HG03196 (cell line): Measurements from ENCODE around the gene ZNF426.
A peak's percentile ranks its signal among the peaks of the same experiment; 100 is the strongest.
"Not testable (repeated sequence)": the region's sequence is repeated elsewhere in the genome, so short reads cannot be mapped to it uniquely, and the experiment has no call there.

Experiments used
- ATAC-seq: cut with Tn5 transposase; IDR thresholded peaks from one replicate; pipeline ENCODE4 v1.9.1; 2021; ENCODE audit not compliant: unreplicated experiment

Gene ZNF426

DNA sequence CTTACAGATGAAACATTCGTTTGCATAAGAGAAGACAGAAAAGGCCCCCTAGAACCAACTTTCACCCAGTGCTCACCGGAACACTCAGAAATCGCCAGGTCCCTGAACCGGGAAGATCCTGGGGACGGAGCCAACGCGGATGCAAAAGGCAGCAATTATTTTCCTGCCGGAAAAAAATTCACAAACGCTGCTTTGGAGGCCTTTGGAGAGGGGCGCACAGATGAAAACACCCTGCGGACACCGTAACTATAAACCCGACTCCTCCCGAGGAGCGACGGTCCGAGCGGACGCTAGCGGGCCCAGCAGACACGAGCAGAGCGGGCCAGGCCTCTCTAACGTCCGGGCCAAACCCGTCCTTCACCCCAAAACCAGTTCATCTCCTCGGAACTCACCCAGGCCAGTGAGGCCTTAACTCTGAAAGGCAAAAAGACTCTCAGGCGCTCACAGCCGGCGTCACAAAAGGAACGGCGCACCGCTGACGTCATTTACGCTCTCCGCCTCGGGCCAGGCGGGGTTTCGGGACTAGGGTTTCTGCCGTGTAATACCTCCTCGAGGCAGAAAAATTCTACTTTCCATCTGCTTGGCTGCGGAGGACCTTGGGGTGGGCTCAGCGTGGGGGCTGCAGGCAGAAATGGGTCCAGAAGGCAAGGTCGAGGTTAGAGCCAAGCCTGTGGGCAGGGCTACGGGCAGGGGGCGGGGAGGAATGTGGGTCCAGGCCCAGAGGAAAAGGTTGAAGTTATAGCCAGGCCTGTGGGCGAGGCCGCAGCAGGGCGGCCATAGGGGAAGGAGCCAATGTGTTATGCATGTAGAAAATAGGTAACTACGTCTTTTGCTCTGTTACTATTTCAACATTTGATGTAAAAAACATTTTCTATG, at the start of gene ZNF426:
Gene ZNF426, minus strand, starts transcription at position 463 of the 876 bp plus-strand sequence. CDS start 2,413 bp downstream, outside the sequence.
- ATAC-seq: peak; percentile 89

DNA sequence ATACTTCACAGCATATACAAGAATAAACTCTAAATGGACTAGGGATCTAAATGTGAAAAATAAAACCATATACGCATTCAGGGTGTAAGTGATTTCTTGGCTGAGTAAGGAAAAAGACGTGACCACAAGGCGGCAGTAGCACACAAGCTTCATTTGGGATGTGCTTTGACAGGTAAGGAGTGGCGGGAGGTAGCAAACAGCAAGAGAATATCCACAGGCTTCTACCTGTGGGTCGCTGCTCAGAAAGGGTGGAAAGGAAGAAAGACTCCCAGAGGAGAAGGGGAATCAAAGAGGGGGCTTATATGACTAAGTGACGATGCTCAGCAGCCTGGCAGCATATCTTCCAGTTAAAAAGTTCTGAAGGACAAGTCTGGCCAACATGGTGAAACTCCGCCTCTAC, 48.3 kb upstream of the ZNF426 start:
- ATAC-seq: no peak

DNA sequence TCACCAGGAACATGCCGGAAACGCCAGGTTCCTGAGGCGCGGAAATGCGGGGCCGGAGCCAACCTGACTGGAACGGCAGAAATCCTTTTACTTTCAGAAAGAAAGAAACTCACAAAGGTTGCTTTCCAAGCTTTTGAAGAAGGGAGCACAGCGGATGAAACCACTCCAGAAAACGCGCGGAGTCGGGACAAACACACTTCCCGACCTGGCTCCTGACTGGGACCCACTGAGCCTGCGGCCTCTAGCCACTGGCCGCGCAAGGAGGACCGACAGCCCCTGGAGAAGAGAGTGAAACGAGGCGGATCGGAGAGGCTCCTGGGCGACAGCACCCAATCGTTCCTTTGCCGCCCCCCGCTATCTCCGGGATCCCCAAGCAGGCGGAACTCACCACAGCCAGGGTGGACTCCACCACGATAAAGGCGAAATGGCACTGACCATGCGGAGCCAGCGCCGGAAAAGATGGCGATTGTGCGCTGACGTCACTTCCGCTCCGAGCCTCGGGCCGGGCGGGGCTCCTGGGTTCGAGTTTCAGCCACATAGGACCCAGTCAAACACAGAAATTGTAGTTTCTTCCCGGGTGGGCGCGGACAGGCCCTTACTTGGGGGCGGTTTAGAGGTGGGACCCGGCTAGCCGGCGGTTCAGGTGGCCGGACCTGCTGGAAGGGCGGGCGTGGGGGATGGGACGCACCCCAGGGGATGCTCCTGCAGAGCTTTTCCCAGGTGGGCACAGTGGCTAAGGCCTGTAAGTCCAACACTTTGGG, 45.8 kb upstream of the ZNF426 start, which contains the start of gene ZNF121:
Gene ZNF121, minus strand, starts transcription at position 432 of the 761 bp plus-strand sequence. CDS start 16,407 bp downstream, outside the sequence.
- peak; percentile 78 for ATAC-seq

DNA sequence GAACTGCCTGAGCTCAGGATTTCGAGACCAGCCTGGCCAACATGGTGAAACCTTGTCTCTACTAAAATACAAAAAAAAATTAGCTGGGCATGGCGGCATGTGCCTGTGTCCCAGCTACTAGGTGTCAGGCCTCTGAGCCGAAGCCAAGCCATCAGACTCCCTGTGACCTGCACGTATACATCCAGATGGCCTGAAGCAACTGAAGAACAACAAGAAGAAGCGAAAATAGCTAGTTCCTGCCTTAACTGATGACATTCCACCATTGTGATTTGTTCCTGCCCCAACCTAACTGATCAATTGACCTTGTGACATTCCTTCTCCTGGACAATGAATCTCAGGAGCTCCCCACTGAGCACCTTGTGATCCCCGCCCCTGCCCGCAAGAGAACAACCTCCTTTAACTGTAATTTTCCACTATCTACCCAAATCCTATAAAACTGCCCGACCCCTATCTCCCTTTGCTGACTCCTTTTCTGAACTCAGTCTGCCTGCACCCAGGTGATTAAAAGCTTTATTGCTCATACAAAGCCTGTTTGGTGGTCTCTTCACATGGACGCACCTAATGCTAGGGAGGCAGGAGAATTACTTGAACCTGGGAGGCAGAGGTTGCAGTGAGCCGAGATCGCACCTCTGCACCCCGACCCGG, 43.8 kb upstream of the ZNF426 start:
- not testable (repeated sequence) for ATAC-seq

DNA sequence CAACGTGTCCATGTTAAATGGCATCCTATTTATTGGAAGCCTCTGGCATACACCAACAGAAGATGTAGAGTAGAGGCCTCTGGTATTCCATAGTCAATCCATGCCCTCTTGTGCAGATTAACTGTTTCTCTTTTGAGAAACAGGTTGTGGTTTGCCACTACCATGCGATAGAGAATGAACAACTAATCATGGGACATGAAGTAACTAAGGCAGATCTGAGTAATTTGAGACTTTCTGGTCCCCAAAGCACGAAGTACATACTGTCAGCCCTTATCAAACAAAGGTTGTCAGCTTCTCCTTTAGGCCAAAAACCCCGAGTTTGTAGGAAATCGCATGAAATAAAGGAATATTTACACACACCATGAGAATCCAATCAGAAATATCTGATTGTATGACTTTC, 42.3 kb upstream of the ZNF426 start:
- no peak for ATAC-seq

DNA sequence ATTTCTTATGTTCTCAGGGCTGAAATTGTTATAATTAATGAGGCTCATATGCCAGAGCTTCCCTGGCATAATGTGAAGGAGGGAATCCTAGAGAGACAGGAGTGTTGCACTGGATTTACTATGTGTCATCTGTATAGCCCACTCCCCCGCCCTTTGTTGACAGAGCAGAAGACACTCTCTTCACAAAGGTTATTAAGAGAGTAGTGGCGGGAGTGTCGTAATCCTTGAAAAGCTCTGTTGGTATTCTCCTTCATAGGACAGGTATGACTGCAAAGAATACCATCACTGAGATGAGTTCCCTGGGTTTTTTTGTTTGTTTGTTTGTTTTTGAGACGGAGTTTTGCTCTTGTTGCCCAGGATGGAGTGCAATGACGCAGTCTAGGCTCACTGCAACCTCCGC, 31.8 kb upstream of the ZNF426 start:
- ATAC-seq: no peak

DNA sequence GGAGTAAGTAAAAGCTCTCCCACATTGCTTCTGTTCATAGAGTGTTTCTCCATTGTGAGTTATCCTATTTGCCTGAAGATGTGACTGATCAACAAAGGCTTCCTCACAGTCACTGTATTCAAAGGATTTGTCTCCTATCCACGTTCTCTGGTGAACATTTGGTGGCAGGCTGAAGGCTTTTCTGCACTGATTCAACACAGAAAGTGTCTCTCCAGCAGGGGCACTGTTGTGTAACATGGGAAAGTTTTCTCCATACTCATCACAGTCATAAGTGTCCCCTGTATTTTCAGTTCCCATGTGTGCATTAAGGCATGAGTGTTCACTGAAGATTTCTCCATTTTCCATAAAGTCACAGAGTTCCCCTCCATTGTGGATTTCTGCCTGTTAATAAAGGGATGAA, 28.3 kb upstream of the ZNF426 start:
- ATAC-seq: no peak

DNA sequence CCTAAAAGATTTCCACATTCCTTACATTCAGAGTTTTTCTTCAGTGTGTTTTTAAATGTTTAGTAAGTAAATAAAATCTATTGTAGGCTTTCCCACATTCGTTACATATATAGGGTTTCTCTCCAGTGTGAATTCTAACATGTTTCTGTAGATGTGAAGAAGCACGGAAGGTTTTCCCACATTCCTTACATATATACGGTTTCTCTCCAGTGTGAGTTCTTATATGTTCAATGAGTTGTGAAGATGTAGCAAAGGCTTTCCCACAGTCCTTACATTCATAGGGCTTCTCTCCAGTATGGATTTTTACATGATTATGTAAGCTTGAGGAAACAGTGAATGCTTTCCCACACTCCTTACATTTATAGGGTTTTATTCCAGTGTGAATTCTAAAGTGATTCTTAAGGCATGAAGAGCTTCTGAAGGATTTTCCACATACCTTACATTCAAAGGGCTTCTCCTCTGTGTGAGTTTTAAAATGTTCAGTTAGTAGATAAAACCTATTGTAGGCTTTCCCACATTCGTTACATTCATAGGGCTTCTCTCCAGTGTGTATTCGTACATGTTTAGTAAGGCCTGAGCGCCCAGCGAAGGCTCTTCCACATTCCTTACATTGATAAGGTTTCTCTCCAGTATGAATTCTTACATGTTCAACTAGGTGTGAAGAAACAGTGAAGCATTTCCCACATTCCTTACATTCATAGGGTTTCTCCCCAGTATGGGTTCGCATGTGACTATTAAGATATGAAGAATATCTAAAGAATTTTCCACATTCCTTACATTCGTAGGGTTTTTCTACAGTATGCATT, 27.7 kb upstream of the ZNF426 start:
- no peak for ATAC-seq

DNA sequence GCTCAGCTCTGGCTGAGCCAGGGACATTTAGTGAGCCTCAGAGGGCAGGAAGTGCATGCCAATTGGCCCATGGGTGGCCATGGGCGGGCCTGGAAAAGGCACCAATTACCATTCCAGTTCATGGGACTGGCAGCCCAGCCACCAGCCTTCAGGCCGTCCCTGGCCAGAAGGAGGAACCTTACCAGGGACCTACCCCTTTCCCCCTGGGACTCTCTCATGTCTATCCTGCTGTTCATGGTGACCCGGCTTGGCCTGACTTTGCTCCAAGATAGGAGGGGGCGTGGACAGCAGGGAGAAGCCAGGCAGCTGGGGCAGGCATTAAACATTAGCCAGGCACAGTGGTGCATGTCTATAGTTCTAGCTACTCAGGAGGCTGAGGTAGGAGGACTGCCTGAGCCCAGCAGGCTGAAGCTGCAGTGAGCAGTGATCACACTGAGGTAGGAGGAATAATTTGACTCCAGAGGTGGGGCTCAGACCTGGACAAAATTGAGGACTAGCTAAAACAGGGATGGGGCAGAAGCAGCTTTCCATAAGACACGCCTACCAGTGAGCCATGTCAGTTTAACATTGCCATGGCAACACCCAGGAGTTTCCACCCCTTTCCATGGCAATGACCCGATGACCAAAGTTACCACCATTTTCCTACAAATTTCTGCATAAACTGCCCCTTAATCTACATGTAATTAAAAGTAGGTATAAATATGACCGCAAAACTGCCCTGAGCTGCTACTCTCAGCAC, 14.3 kb upstream of the ZNF426 start:
- ATAC-seq: no peak

DNA sequence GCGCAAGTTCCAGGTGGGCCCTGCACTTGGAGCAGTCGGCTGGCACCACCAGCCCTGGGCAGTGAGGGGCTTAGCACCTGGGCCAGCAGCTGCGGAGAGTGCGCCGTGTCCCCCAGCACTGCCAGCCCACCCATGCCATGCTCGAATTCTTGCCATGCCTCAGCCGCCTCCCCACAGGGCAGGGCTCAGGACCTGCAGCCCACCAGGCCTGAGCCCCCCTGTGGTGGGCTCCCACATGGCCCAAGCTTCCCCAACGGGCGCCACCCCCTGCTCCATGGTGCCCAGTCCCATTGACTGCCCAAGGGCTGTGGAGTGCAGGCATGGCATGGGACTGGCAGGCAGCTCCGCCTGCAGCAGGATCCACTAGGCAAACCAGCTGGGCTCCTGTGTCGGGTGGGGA, 9.4 kb upstream of the ZNF426 start:
- no peak for ATAC-seq

DNA sequence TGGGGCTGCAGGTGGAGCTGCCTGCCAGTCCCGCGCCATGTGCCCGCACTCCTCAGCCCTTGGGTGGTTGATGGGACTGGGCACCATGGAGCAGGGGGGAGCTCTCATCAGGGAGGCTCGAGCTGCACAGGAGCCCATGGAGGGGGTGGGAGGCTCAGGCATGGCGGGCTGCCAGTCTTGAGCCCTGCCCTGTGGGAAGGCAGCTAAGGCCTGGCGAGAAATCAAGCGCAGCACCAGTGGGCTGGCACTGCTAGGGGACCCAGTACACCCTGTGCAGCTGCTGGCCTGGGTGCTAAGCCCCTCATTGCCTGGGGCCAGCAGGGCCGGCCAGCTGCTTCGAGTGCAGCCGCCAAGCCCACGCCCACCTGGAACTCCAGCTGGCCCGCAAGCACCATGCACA, 2.8 kb upstream of the ZNF426 start:
- ATAC-seq: not testable (repeated sequence)

DNA sequence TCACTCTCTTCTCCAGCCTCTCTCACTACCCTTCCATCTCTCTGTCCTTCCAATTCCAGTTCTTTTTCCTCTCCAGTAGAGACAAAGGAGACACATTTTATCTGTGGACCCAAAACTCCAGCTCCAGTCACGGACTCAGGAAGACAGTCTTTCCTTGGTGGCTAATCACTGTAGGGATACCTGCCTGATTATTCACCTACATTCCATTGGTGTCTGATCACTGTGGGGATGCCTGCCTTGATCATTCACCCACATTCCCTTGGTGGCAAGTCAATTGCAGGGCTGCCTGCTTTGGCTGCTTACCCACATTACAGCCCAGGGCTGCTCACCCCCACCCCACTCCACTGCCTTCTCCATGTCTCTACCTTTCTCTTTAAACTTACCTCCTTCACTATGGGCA, 1.5 kb upstream of the ZNF426 start:
- not testable (repeated sequence) for ATAC-seq

DNA sequence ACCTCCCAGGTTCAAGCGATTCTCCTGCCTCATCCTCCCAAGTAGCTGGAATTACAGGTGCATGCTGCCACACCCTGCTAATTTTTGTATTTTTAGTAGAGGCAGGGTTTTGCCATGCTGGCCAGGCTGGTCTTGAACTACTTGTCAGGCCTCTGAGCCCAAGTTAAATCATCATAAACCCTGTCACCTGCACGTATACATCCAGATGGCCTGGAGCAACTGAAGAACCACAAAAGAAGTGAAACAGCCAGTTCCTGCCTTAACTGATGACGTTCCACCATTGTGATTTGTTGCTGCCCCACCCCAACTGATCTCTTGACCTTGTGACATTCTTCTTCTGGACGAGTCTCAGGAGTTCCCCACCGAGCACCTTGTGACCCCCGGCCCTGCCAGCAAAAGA, 756 bp upstream of the ZNF426 start:
- not testable (repeated sequence) for ATAC-seq

DNA sequence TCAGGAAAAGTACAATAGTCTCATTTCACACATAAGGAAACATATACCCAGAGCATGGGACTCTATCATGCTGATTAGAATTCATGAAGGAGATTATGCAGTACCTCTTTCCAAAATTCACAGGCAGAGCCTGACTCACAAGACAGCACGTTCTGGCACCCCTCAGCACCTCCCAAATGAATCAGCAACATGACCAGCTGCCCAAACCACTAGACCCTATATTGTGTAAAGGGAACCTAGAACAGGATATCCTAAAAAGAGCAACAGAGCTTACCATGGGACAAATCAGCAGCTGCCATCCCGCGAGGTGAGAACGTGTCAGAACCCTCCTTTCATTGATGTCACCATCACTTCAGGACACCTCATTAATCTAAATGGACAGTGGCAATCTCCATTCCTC, 2.5 kb downstream of the ZNF426 start:
- no peak for ATAC-seq

DNA sequence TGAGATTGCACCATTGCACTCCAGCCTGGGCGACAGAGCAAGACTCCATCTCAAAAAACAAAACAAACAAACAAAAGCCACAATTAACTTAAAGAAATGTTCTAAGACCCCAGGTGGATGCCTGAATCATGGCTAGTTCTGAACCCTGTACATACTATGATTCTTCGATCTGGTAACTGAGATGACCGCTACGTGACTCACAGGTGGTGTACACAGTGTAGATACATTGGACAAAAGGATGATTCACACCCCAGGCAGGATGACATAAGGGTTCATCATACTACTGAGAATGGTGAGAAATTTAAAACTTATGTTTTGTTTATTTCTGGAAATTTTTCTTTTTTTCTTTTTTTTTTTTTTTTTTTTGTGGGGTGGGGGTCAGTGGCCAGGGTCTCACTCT, 6.5 kb downstream of the ZNF426 start:
- no peak for ATAC-seq

DNA sequence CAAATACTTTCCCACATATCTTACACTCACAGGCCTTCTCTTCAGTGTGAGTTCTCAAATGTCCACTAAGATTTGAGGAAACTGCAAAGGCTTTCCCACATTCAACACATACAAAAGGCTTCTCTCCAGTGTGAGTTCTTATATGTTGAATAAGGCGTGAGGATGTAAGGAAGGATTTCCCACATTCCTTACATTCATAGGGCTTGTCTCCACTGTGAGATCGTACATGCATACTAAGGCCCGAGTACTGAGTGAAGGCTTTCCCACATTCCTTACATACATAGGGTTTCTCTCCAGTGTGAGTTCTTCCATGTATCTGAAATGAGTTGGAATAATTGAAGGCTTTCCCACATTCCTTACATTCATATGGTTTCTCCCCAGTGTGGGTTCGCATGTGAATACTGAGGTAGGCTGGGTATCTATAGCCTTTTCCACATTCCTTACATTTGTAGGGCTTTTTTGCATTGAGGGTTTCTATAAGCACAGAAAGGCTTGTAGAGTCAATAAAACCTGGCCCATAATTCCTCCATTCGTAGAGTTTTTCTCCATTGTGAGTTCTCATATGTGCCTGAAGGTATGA, 9.6 kb downstream of the ZNF426 start:
- ATAC-seq: no peak

DNA sequence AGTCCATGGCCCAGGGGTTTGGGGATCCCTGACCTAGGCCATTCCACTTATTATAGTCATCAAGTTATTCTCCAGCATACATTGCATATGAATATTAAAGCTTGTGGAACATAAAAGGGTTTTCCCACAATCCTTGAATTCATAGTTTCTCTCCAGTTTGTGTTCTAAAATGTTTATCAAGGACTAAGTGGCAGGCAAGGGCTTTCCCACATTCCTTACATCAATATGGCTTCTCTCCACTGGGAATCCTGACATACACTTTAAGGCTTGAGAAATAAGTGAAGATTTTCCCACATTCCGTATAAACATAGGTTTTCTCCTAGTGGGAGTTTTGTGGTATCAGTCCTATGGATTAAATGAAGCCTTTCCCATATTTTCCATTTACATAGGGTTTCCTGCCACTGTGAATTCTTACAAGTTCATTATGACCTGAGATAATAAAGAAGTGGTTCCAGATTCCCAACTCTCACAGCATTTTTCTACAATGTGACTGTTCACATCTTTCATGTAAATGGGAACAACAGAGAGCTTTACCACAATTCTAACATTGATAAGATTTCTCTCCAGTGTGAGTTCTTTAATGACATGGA, 14.5 kb downstream of the ZNF426 start:
- ATAC-seq: no peak

DNA sequence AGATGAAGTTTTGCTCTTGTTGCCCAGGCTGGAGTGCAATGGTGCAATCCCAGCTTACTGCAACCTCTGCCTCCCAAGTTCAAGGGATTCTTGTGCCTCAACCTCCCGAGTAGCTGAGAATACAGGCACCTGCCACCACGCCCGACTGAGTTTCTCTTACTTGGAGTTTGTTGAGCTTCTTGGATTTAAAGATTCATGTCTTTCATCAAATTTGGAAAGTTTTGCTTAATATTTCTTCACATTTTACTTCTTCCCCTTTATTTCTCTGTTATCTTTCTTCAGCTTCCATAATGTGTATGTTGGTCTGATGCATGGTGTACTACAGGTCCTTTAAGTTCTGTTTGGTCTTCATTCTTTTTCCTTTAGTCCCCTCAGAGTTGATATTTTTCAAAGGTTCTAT, 31.2 kb downstream of the ZNF426 start:
- no peak for ATAC-seq

DNA sequence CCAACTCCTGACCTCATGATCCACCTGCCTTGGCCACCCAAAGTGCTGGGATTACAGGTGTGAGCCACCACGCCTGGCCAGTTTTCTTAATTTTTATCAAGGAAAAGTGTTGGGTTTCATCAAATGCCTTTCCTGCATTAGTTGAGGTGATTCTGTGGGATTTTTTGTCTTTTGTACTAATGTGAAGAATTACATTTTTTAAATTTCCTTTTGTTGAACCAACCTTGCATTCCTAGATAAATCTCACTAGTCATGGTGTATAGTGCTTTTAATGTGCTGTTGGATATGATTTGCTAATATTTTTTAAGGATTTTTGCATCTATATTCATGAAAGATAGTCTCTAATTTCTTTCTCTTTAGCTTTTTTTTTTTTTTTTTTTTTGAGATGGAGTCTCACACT, 37.6 kb downstream of the ZNF426 start:
- no peak for ATAC-seq
